NCI-H2029 treated with DMSO at 0.1 percent for 48 hours (cell line): ENCODE data around the gene DIDO1.
"Not testable (repeated sequence)": the region's sequence is repeated elsewhere in the genome, so short reads cannot be mapped to it uniquely, and the experiment has no call there.

Experiments
- DNase-seq: peaks from one replicate; lab custom pipeline; 2025; lab: John Stamatoyannopoulos, UW

Gene DIDO1

DNA sequence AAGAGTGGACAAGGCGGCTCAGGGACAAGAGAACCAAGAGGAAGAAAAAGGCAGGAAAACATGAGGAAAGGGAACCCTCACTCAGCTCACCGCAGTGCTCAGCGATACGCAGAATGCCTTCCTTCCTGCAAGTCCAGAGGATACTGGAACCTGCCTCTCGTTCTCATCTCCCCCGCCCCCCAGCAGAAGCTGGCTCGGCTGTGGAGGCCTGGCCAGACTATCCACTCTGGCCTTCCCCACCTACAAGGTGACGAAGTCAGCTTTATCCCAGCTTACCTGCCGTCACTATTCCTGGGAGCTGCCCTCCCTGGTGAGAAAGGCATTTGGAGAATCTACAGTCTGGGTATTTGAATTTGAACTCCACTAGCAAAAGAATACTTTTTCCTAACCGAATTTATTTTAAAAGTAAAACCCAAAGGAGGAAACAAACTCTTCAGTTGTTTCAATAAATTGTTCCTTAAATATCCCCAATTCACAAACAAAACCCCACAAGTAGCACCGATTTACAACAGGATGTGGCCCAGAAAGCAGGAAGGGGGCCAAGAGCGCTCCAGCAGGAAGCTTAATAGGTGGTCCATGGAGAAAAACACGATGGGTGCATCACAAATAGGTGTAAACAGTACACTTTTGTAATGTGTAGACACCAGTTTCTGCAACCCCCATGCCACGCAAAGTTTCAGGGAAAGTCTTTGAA is 2.1 kb upstream of the DIDO1 start:
- DNase-seq: no peak

DNA sequence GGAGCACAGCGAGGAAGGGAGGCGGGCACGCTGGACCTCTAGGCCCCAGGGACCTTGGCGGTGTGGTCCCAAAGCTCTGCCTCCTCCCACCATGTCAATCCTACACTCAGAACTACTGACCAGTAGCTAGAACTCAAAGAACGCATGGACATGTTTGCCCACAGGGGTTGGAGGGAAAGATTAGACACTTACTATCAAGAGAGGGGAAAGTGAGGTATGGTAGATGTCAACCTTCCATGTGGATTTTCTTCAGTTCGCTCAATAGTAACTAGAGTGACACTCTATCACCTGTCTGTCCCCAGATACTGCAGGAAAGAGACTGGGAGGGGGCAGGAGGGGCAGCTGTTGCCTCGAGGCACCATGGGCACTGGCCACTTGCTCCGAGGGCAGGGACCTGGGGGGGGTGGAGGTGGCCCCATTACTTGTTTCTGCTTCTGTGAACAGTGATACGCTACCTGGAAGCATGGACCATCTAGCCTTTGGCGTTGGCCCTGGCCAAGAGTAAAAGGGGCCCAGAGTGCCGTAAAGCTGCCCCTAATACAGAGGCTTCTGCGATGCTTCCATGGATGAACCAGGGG is 912 bp upstream of the DIDO1 start:
- DNase-seq: no peak

DNA sequence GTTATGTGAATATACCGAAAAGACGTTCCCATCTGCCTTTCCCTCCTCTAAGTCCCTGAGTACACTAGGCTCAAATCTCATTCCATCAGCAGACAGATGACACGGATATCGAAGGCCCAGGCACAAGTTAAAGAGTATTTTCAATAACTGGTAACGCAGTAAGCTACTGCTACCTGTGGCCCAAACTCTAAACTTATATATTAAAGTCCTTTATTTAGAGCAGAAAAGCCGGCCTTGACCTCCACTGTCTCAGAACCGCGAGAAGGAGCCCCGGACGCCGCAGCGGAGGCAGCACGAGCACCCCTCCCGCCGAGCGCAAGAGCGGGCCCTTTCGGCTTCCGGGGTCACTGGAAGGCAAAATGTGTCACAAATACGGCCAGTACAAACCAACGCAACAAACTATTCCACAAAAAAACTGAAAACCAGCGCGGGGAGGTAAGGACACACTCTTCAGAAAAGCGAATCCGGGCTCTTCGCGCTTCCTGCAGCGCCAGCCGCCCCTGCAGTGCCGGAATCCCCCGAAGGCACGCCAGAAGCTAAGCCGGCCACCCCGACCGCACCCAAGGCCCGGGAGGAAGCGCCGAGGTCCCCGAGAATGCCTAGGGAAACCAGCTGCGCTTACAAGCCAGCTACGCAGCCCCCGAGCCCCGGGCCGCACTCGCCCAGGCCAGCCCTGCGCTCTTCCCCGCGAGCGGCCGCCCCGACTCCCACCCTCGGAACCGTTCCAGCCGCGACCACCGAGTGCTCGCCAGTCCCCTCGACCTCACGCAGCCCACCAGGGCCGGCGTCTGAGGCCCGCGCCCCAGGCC is 681 bp downstream of the DIDO1 start:
- peak; percentile 28 for DNase-seq

DNA sequence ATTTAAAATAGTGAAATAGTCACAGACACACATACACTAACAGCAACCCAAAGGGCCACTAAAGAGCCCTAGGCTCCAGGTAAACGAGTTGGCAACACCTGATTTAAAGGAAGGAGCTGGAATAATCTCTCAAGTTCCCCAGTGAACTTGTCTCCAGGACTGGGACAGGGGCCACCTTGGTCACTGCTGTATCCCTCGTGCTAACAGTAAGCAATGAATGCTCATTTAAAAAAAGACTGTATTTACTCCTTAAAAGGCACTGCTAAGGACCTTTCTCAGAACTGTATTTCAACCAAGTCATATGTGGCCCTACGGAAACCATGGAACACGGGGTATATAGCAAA is 1.3 kb downstream of the DIDO1 start:
- DNase-seq: no peak

DNA sequence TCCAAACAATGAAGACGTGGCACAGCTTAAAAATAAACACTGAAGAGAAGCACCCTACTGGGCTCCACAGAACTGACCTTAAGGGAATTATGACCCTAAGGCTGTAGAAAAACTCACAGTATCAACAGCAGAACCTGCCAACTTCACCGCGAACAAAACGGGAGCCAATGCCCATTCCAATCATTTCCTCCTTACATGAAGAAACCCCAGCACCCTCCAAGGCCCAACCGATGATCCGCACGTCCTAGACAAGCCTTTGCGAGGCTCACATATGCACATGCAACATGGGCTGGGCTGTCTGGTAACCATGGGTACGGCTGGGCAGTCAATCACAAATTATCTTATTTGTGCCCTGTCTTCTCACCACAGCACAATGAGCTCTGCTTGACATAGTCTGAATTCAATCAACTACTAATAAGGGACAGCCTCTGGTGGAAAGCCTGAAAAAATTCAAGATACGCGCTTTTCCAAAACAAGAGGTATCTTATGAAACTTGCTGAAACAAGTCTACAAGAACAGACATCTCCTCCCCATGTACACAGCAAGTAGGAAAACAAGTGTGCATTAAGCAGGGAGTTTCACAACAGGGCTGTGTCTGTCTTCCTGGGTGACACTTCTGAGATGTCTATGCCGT is 1.7 kb downstream of the DIDO1 start:
- peak; percentile 60 for DNase-seq

DNA sequence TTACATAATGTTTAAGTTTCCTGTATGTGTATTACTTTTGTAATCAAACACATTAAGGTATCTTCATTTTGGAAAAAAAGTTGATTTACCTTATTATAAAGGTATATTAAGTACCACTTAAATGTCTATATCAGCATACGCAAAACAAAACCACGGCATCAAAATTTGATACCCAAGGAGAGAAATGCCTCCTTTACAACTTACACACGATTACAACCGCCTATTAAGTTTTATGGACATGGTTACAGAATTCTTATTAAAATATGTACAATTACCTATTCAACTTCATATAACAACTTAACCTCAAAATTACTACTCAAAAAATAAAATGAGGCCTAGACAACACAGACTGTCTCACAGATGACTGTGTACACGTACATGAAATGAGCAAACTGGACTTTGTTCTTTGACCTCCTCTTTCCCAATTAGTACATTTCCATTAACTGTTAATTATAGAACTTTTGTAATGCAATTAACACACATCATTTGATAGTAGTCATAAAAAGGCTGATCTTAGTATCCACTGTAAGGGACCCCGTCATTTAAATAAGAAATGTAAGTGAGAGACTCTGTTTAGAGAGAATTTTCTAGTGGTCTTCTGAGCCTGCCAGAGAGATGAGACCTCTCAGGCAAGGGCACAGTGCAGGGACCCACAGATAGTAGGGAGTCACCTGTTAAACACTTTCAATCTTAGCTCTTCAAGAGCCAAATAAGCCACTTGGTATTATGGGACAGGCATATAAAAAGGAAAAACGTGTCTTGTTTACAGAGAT is 2.5 kb downstream of the DIDO1 start:
- DNase-seq: no peak

DNA sequence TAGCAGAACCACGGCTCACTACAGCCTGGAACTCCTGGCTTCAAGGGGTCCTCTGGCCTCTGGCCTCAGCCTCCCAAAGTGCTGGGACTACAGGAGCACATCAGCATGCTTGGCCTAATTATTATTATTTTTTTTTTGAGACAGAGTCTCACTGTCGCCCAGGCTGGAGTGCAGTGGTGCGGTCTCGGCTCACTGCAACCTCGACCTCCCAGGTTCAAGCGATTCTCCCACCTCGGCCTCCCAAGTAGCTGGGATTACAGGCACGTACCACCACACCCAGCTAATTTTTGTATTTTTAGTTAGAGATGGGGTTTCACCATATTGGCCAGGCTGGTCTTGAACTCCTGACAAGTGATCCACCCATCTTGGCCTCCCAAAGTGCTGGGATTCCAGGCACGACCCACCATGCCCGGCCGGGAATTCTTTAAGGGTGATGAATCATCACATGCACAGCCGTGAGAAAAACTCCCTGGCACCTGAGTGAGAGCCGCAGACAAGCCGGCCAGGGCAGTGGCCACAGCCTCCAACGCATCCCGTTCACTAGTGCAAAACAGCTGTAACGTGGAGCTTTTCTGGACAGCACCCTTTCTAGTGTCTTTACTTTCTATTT is 3.1 kb downstream of the DIDO1 start:
- DNase-seq: not testable (repeated sequence)

DNA sequence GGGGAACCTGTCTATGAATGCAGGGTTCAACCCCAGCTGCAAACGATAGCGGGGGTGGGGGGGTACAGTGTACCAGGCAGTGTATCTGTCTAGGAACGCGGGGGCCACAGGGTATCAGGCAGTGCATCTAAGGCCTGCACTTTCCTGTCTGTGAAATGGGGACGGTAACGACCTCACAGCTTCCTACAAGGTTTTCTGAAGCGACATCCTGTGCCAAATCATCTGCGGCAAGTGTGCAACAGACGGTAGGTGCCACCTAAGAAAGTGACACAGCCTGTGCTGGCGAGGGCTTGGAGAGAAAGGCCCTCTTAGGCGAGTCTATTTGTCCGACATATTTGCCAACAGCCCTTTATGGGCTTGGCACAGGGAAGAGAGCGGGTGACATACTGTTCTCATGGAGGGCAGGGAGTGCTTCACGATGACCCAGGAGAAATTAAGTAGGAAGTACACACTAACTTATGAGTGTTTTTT is 3.8 kb downstream of the DIDO1 start:
- peak; percentile 64 for DNase-seq

DNA sequence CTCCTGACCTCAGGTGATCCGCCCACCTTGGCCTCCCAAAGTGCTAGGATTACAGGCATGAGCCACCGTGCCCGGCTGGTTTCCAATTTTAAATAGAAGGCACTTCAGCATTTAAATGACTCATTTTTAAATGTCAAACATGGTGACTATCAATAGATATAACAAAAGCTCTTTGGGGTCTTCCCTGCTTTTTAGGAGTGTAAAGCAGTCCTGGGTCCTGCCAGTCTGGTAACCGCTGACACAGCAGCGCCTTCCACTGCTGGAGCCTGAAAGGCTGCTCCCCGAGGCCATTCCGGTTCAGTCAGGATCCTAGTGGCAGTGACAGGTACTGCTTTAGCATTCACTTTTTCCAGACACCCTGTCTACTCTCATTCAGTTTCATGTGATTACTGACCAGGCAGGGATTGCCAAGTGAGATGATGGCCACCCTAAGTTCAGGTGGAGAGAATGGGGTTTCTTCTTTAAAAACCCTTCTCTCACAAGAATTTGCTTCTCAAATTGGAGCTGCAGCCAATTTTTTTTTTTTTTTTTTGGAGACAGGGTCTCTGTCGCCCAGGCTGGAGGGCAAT is 5.1 kb downstream of the DIDO1 start:
- no peak for DNase-seq

DNA sequence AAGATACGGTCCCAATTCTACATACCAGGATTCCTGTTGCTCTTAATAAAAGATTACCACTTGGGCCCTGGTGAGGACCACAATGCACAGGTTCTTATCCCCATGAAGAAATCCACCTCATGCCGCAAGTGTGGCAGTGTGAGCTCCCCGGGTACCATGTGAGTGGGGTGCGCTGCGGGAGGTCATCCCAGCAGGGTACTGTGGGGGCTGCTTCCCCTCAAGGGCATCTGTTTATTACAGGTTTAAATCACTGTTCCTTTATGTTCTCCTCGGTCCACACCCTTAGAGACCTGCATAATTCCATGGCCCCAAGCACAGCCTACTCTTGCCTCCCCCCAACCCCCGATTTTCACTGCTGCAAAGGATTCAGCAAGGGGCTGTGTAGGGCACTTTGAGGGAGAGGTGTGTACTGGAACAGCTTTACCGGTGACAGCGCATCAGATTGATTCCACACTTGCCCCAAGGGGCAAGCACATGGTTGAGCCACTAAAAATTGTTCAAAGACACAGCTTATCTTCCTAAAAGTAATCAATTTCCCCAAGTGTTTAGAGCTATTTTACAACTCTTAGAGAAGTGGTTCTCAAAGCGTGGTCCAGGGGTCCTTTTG is 6.2 kb downstream of the DIDO1 start:
- DNase-seq: no peak

DNA sequence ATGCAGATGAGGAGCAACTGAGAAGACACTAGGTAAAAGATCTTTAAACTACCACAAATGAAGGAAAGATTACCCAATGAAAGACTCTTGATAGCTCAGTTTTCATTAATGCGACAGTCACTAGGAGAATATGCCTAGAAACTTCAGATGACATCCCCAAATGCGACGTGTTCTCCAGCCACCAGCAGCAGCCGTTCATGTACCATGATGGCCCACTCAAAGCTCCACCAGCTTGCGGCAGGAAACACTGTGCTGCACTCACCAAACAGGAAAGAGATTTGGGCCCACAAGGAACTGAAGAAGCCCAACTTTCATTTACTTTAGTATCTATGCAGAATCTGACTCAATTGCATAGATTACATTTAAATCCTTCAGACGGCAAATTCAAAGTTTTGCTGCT is 7.5 kb downstream of the DIDO1 start:
- DNase-seq: no peak

DNA sequence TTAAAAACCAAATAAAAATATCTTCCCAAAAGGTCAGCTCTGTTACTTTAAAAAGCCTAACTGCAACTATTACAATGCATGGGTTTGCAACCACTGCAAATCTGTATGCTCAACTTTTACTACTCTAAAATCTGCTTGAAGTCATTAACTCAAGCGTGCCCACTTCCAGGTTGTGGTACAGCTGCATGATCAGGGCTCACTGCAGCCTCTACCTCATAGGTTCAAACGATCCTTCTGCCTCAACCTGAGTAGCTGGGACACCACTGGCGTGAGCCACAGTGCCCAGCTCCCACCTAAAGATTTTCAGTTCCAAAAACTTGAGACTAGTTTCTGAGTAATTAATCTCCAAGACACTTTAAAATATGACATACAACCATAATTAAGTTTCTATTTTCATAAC is 8.2 kb downstream of the DIDO1 start:
- no peak for DNase-seq

DNA sequence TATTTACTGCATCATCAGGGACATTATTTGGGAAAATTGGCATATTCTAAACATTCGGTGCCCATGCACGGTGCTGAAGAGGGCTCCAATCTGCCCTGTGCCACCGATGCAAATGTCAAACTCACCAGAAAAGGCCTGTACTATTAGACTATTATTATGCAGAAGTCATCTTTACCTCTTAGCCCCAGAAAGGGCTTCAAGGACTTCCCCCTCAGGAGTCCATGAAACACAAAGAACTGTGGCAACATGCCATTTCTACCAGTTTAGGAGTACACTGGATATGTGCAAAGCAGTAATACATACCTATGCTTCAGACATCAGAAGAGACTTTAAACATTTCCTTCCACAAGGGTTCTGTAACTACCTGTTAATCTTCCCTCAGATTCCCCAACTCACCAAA is 8.6 kb downstream of the DIDO1 start:
- no peak for DNase-seq

DNA sequence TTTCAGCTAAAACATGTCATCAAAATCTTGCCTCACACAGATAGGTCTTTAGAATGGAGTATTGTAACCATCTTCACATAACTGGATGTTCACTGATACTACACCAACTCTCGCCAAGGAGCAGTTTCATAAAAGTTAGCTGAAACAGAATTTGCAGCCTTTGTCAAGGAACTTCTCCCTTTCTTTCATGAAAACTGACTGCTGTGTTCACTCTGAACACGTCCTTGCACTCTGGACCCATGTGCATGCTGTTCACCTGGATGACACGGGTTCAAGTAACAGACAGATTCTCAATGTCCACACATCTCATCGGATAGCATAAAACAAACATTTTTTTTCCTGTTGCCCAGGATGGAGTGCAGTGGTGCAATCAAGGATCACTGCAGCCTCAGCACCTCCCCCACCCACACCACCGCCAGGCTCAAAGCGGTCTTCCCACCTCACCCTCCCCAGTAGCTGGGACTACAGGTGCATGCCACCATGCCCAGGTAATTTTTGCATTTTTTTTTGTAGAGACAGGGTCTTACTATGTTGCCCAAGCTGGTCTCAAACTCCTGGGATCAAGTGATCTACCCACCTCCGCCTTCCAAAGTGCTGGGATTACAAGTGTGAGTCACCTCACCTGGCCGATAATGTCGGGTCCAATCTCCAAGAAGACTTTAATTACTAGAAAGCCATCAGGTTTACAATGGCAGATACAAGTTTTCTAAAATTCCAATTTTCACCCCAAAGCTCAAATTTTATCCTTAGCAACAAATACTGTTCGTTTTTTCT is 9.4 kb downstream of the DIDO1 start:
- DNase-seq: no peak

DNA sequence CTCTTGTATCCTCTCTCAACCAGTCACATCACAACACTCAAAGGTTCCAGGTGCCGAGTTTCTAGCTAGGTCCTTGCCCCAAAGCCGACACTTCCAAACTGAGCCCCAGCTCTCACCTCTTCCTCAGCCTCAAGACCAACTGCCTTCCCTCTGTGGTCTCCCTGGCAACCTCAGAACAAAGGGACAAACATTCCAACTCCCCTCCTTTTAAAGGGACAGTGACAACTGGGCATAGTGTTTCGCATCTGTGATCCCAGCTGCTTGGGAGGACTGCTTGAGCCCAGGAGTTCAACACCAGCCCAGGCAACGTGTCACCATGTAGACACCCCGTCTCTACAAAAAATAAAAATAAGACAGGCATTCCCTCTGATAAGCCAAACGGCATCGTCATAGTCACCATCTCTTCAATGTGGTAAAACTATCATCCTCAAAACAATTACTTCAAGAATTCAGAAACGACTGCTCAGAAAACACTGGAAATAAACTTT is 11.3 kb downstream of the DIDO1 start:
- peak; percentile 61 for DNase-seq

DNA sequence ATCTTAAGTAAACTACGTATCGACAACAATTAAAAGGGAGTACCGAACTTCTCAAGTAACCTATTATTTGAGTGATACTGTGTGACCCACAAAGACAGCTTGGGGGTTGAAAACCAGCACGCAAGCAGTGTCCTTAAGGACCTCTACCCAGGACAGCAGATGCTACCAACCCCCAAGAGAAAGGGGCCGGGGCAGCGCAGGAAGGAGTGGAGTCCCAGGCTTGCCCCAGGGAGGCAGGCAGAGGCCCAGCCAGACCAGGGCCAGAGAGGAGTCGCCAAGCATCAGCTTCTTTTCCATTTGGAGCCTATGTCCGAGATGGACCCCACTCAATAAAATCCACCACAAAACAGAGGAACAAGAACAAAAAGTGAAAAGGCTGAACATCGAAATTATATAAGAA is 11.9 kb downstream of the DIDO1 start:
- no peak for DNase-seq

DNA sequence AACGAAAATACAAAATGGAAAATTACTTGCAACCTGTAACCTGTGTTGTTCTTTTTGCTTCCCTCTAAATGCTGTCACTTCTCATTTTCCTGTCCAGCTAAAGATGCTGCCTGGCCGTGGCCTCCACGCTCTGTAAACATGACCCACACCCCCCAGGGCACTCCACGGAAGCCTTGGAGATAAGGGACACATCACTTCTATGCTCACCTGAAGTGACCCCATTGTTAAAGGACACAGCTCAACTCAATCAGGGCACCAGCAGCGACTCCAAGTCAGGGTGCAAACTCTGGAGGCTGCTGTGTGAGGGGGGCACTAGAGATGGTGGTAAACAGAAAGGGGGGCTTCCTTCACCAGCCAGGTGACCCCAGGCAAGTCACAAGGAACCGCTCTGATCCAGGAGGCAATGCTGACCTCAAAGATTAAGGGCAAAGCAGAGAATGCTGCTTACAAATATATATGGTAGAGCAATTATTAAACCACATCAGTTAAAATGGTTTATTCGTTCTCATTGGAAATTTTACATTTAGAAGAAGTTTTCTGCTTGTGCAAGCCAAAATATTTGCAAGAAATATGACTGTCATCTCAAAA is 13.2 kb downstream of the DIDO1 start:
- DNase-seq: no peak

DNA sequence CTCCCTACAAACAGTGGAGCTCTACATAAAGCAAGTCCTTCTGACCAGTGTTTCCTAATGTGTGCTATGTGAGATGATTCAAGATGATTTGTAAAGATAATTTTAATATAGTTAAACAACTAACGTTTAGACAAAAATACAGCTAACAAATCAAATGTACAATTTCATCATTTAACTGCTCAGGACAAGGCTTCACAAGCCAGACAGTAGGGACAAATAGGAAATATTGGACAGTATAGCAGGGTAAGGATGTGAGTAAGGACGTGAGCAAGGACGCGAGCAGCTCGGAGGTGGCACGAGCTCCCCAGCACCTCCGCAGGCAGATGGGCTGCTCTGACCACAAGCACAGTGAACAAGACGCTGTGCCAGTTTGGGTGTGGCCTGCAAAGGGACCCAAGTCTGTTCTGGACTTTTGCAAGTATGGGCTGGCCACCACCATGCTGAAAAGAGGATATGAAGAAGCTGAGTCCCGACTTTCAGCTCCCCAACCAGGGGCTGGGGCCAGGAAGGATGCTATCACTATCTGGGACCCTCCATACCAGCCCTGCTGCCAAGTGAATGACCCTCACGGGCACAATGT is 14.5 kb downstream of the DIDO1 start:
- no peak for DNase-seq
